GM19025 (cell line): Measurements from ENCODE around the gene TMEM156.

Source experiments
- ATAC-seq: cut with Tn5 transposase; IDR thresholded peaks from one replicate; pipeline ENCODE4 v1.9.1; 2021; ENCODE audit warnings: mild to moderate bottlenecking, low read depth, moderate library complexity; ENCODE audit not compliant: unreplicated experiment

The TMEM156 gene

GRCh38 chr4:38931125-38931524 is 101.1 kb downstream of the TMEM156 start:
- ATAC-seq, result no peak

- ATAC-seq, result no peak
These were observed 101.5 kb downstream of the TMEM156 start for GRCh38 chr4:38930707-38931106.

GRCh38 chr4:38930204-38930603 is 102.0 kb downstream of the TMEM156 start:
- ATAC-seq, result no peak

GRCh38 chr4:38928974-38929373 is 103.2 kb downstream of the TMEM156 start:
- ATAC-seq, result no peak

GRCh38 chr4:38928568-38928967 is 103.6 kb downstream of the TMEM156 start:
- ATAC-seq, result no peak

GRCh38 chr4:38926896-38927295 is 105.3 kb downstream of the TMEM156 start:
- no peak for ATAC-seq

GRCh38 chr4:38925492-38926413 is 106.5 kb downstream of the TMEM156 start:
- no peak for ATAC-seq

GRCh38 chr4:38924353-38924752 is 107.9 kb downstream of the TMEM156 start:
- no peak for ATAC-seq

GRCh38 chr4:38923746-38924145 is 108.5 kb downstream of the TMEM156 start:
- no peak for ATAC-seq

GRCh38 chr4:38921151-38921550 is 111.1 kb downstream of the TMEM156 start:
- no peak for ATAC-seq

GRCh38 chr4:38920677-38921076 is 111.5 kb downstream of the TMEM156 start:
- no peak for ATAC-seq

- ATAC-seq, result no peak
These were observed 112.0 kb downstream of the TMEM156 start for GRCh38 chr4:38920186-38920585.

GRCh38 chr4:38919494-38919893 is 112.7 kb downstream of the TMEM156 start:
- ATAC-seq, result no peak

GRCh38 chr4:38917481-38918025 is 114.7 kb downstream of the TMEM156 start:
- no peak for ATAC-seq
